Activated T-cell treated with anti-CD3 and anti-CD28 coated beads for 48 hours (primary cell): ENCODE results near the gene GARIN5B.
A peak's percentile ranks its signal among the peaks of the same experiment; 100 is the strongest.
"Not testable (repeated sequence)": the region's sequence is repeated elsewhere in the genome, so short reads cannot be mapped to it uniquely, and the experiment has no call there.

ENCODE experiments used
- DNase-seq: peaks from one replicate; pipeline ENCODE4 v3.0.0-alpha.2; 2020; ENCODE audit warnings: low read depth

The GARIN5B gene

DNA sequence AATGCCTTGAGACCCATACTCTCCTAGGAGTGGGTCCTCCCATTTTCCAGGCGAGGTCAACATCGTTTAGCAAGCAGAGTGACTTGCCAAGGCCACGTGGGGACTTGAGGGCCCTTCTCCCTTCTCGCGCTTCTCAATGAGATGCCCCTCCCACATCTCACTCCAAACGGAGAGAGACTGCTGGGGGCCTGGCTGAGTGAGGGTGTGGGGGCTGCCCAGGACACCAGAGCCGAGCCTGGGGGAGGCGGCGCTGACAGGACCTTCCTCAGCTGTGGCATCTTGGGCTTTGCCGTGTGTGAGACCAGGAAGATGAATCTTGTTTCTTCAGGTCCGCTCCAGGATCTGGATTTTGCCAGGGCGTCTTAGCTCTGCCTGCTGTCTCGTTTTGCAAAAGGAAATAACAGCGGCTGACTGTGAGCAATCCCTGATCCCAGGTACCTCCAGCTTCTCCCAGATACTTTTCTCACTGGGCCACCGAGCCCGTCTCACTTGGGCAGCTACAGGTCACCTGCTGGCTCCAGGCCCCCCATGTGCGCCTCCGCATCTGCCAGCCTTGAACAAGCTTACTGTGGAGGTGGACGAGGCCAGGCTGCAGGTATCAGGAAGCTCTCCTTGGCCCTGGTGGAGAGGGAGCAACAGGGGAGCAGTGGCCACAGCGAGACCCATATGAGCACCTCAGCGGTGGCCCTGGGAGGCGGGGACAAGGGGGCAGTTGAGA, 14.6 kb downstream of the GARIN5B start:
- no peak for DNase-seq

DNA sequence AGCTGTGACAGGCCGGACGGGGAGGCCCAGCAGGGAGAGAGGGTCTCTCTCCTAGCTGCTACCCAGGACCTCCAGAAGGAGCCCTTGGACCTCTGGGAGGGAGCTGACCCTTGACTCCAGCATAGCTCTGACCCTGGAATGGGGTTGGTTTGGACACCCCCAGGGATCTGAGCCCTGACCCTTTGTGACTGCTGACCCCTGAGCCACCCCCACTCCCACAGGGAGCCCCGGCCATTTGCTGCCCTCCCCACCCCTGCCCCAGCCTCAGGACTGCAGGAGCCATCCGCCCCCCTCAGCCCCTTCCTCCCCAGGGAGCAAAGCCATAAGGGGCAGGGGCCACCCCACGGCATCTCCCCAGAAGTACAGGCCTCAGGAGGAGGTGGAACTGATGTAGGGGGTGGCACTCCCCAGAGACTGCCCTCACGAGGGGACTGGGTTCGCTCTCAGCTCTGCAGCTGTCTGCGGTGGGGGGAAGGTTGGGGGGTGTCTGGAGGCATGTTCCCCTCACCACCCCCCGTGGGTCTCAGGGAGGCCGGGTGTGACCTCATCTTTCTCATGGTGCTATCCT, 15.5 kb downstream of the GARIN5B start:
- DNase-seq: no peak

DNA sequence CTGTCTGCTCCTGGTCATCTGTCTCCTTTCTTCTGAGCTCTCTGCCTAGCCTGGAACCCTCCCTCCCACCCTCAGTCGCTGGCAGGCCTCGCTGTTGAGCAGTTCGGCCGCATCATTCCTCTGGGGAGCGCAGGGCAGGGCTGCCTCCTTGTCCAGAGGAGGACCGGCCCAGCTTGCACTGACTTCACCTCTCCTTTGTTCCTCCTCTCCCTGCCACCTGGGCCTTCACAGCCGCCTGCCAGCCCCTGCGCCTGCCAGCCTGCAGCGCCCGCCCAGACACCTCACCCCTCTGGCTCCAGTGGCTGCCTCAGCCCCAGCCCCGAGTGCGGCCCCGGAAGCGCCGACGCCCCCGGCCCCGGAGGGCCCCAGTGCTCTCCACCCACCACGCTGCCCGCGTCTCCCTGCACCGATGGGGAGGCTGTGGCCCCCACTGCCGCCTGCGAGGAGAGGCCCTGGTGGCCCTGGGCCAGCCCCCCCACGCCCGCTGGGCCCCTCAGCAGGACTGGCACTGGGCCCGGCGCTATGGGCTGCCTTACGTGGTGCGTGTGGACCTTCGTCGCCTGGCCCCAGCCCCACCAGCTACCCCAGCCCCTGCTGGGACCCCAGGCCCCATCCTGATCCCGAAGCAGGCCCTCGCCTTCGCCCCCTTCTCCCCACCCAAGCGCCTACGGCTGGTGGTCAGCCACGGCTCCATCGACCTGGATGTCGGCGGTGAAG, 16.2 kb downstream of the GARIN5B start:
- DNase-seq: no peak

DNA sequence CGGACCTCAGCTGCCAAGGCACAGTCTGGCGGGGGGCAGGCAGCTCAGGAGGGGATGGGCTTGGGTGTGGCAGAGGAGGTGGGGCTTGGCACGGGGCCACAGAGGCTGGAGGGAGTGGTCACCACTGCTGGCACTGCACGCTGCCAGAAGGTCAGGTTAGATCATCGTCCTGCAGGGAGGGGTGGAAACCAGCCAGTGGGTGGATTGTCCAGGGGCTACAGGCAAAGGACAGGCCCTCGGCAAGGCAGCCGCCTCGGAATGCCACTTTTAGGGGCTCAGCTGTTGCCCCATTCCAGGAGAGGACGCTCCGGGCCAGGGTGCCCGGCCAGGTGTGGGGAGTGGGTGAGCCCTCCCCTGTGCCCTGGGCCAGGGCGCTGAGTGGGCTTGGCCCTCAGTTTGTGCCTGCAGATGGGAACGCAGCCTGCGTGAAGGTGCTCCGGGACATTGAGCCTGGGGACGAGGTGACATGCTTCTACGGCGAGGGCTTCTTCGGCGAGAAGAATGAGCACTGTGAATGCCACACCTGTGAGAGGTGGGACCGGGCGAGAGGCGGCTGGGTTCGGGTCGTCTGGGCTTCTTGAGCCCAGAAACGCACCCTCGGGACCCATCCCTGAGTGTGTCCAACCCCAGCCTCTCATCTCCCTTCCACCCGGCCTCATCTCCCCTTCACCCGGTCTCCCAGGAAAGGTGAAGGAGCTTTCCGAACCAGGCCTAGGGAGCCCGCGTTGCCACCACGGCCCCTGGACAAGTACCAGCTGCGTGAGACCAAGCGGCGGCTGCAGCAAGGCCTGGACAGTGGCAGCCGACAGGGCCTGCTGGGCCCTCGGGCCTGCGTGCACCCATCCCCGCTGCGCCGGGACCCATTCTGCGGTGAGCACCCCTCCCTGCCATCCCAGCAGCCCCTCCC, 17.0 kb downstream of the GARIN5B start:
- DNase-seq: no peak

DNA sequence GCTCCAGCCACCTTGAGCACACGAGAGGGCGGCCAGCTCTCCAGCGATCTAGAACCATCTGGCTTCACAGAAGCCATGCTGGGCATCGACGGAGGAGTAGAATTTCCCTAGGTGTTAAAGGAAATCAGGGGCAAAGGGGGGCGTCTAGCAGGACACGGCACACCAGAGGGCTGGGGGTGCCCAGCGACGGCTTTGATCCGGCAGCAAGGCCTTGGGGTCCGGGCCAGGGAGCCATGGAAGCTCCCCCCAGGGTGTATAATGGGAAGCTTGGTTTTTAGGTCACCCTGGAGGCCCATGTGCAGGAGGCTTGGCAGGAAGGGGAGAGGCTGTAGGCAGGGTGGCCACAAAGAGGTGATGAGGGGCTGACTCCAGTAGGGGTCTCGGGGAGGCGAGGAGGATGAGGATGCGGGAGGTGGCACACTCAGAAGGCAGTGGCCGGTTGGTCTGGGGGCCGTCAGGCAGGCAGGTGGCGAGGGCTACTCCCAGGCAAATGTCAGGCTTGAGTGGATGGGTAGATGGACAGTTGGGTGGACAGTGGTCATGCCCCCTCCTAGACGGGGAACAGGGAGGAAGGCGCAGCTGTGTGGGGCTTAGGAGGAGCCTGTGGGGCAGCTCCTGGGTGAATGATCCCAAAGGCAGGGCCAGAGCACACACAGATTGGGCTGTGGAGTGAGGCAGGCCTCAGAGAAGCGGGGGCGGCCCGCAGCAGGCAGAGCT, 17.8 kb downstream of the GARIN5B start:
- no peak for DNase-seq

DNA sequence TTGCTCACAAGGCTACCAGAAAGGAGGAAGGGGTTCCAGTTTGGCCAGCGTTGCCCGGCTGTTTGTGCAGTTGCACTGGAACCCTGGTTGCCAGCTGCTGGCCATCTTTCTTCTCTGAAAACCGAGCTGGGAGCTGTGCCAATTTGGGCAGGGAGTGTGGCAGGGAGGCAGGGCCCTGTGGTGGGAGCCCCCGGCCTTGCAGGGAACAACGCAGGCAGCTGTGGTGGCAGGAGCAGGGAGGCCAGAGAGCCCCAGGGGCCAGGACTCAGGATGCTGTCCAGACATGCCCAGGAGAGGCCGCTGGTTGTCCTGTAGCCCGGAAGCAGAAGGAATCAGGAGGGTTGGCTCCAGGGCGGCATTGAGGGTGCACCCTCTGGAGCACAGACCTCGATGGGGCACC, 18.6 kb downstream of the GARIN5B start:
- DNase-seq: no peak

DNA sequence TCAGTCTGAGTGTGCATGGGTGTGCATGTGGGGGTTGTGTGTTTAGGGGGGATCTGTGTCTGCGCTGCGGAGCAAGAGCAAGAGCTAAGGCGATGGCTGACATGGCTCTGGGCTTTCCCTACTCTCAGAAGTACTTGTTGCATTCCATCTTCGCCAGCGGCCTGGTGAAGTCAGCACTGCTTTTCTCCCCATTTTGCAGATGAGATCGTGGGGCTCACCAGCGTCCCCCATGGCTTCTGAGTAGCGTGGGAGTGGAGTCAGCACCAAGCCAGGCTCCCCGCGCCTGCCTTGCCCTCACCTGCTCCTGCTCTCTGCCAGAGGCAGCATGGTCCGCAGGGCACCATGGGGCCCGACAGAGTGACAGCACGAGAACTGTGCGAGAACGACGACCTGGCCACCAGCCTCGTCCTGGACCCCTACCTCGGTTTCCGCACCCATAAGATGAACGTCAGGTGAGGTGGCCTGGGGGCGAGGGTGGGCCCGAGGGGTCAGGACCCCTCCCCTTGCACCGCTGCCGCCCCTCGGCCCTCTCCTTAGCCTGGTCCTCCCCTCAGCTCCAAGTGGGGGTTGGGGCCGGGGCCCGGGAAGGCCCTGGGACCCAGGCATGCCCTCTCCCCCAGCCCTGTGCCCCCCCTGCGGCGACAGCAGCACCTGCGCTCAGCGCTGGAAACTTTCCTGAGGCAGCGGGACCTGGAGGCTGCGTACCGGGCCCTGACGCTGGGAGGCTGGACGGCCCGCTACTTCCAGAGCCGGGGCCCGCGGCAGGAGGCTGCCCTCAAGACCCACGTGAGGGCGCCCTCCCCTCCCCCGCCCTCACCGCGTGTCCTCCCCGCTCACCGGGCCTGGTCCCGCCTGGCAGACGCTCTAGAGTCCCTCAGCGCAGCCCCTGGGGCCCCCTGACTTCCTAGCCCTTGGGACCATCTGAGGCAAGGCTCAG, 21.2 kb downstream of the GARIN5B start:
- no peak for DNase-seq

DNA sequence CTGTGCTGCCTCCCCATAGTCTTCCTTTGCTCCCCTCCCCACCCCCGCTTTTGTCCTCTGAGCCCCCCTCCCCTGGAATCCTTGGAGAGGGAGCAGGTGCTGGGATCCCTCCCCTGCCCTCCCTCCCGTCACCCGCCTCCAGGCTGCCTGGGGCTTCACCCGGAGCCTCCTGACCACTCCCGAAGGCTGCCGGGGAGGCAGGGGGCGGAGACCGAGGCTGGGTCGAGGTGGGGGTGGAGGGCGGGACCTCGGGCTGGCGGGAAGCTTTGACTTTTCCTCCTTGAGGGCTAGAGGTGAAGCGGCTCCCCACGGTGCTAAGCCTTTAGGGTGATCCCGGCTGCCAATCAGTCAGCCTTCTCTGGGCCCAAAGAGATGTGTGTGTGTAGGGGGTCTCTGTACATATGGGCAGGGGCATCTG, 21.9 kb downstream of the GARIN5B start:
- peak; percentile 73 for DNase-seq

DNA sequence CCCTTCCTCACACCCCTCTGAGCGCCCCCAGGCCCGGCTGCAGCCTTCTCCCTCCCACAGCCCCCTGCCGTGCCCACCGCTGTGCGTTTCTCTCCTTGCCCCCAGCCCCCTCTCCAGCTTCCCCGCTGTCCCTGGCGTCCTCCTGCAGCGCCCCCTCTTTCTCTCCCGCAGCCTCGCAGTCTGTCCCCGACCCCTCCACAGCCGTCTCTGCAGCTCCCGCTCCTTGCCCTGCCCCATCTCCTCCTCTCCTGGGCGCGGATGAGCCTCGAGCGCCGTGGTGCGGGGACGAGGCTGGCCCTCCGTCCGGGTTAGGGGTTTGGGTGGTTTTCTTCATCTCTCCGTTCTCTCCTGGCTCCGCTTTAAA, 22.3 kb downstream of the GARIN5B start:
- DNase-seq: peak; percentile 33

DNA sequence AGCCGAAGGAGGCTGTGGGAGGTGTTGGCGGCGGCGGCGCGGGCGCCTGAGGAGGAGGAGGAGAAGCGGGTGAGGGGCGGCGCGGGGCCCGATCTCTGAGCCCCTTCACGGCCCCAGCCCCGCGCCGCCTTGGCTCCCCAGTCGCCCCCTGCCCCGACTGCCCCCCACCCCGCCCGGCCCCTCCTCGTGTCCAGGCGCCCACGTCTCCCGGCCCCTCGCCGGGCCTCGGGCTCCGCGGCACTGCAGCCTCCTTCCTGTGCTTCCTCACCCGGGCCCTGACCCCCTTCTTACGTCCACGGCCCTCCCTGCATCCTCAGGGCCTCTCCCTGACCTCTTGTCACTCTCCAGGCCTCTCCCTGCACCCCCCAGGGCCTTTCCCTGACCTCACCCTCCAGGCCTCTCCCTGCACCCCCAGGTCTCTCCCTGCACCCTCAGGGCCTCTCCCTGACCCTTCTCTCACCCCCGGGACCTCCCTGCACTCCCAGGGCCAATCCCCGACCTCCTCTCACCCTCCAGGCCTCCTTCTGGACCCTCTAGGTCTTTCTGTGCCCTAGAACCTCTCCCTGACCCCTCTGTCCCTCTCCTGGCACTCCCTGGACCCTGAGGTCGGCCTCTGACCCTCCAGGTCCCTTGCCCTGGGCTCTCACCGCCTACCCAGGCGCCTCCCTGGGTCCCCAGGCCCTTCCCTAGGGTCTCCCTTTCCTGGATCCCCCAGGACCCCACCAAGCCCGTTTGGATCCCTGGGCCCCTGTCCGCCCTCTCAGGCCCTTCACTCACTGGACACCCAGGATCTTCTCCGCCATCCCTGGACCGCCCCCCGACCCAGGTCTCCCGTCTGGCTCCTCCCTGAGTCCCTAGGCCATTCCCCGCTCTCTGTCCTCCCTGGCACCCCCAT, 22.9 kb downstream of the GARIN5B start:
- DNase-seq: peak; percentile 21

DNA sequence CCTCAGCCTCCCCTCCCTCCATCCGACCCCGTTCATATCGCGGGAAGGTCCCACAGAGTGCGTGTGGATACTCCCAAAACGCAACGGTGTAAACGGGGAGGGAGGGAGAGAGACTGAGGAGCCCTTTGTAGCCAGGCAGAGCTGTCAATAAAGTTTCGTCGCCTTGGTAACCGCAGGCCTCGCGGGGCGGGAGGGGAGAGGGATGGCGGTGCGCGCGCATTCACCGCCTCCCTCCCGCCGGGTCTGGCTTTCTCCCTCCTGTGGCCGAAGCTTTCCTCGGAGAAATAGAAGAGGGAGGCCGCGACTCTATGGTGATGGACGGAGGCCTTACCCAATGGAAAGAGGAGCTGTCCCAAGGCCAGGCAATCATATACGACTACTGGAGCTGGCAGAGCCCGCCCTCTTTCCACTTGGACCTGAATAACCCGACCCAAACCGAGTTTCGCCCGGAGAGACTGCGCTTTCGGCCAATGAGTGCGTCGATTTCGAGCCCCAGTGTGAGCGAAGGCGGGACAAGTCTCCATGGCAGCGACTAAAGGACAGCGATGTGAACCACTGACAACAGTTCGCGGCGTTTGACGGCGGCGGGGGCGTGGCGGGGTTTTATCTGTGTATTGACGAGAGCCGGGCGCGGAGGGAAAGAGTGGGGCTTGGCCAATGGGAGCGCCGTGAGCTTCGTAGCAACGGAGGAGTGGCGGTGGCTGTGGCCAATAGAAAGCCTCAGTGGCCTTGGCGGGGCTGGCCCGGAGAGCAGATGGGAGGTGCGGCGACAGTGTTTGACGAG, 23.8 kb downstream of the GARIN5B start, which contains the start of gene KMT5C:
KMT5C (plus strand) TSS at position 772 of the 784 bp plus-strand sequence. CDS start 2,061 bp downstream, outside the sequence.
- DNase-seq: peak; percentile 100

DNA sequence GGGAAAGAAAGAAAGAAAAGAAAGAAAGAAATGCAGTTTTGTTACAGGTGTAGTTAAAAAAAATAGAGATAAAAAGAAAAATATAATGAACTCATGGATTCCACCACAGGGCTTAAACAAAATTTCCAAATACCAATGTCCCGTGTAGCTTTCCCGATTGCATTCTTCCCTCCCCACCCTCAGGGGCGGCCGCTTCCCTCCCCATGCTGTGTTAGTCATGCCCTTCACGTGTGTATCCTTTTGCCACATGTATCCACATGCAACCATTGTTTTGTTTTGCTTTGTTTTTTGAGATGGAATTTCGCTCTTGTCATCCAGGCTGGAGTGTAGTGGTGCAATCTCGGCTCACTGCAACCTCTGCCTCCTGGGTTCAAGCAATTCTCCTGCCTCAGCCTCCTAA, 27.0 kb downstream of the GARIN5B start:
- DNase-seq: no peak

DNA sequence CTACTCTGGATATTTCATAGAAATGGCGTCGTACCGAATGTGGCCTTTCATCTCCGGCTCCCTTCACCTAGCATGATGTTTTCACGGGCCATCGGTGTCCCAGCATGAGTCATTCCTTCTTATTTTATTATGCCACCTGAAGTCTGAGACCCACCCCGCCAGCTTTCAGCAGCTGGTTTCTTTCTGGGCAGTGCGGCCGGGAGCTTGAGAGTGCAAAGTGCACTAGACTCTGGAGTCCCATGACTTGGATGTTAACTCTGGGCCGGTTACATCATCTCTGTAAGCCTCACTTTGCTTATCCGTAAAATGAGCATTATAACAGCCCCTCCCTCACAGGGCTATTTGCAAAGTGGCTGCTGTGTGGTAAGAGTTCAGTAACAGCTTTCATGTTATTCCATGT, 29.2 kb downstream of the GARIN5B start:
- DNase-seq: no peak

DNA sequence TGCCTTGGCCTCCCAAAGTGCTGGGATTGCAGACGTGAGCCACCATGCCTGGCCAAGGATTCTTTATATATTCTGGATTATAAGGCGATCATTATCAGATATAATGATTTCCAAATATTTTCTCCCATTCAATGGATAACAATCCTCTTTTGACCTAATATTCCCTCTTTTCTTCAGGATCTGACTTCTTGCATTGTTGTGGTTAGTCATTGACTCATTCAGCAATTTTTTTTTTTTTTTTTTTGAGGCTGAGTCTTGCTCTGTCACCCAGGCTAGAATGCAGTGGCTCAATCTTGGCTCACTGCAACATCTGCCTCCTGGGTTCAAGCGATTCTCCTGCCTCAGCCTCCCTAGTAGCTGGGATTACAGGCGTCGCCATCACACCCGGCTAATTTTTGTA, 33.3 kb downstream of the GARIN5B start:
- not testable (repeated sequence) for DNase-seq

DNA sequence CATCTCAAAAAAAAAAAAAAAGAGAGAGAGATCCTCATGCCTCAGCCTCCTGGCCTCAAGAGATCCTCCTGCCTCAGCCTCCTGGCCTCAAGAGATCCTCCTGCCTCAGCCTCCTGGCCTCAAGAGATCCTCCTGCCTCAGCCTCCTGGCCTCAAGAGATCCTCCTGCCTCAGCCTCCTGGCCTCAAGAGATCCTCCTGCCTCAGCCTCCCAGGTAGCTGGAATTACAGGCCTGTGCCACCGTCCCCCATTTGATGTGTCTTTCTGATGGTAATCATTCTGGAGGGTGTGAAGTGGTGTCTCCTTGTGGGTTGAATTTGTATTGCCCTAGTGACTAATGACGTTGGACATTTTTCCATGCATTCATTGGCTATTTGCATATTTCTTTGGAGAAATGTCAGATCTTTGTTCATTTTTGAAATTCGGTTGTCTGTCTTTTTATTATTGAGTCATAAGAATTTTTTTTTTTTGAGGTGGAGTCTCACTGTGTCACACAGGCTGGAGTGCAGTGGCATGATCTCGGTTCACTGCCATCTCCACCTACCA, 34.2 kb downstream of the GARIN5B start:
- DNase-seq: not testable (repeated sequence)

DNA sequence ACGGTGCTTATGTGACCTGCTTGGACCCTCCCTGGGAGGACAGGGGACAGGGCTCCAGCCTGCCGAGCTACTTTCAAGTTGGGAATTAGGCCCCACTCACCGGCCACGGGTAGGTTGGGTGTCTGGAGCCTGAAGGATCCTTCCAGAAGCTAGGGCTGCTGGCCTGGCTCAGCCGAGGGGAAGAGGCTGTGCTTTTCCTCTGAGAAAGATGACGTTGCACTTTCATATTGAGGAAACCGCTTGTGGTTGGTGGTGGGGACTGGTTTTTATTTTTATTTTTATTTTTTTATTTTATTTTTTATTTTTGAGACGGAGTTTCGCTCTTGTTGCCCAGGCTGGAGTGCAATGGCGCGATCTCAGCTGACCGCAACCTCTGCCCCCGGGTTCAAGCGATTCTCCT, 37.9 kb downstream of the GARIN5B start, which contains the start of gene TMEM150B:
TMEM150B (minus strand) TSS at position 170 of the 400 bp plus-strand sequence. CDS start 4,305 bp downstream, outside the sequence.
- no peak for DNase-seq

DNA sequence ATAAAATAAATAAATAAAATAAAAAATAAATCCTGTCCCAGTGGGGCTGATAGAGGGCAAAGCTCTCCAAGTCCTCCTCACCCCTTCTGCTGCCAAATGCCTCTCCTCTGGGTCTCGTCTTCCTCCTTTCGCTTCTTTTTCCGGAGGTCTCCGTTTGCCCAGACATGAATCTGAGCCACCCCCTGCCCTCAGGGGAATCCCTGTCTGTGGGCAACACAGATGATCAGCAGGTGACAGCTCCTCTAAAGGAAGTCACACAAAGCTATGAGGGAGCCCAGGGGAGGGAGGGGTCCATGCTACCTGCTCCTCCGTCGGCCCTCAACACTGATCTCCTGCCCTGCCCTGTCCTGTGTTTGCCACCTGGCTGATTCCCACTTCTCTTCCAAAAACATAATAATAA, 38.4 kb downstream of the GARIN5B start:
- DNase-seq: no peak
